Nephron progenitor cell (in vitro differentiated cells): ENCODE measurements around the gene GAS2L1.
A peak's percentile ranks its signal among the peaks of the same experiment; 100 is the strongest.

Experiments
- DNase-seq: peaks from one replicate; pipeline ENCODE4 v3.0.0; 2021
- H3K27ac Mint-ChIP-seq: 2 replicates; pipeline ENCODE4 v1.8.0; 2021; ENCODE audit warnings: mild to moderate bottlenecking, moderate library complexity, mixed read lengths
- H3K27me3 Mint-ChIP-seq: 2 replicates; pipeline ENCODE4 v1.8.0; 2021; ENCODE audit warnings: mild to moderate bottlenecking, low read depth, mixed read lengths; ENCODE audit not compliant: poor library complexity
- H3K36me3 Mint-ChIP-seq: 2 replicates; pipeline ENCODE4 v1.8.0; 2021; ENCODE audit warnings: low read depth, mixed read lengths
- H3K4me1 Mint-ChIP-seq: 2 replicates; pipeline ENCODE4 v1.8.0; 2021; ENCODE audit warnings: mixed read lengths
- H3K4me3 Mint-ChIP-seq: 2 replicates; pipeline ENCODE4 v1.8.0; 2021; ENCODE audit warnings: mild to moderate bottlenecking, moderate library complexity, mixed read lengths
- H3K9me3 Mint-ChIP-seq: 2 replicates; pipeline ENCODE4 v1.8.0; 2021; ENCODE audit warnings: mild to moderate bottlenecking, moderate library complexity, mixed read lengths
- CTCF ChIP-seq: fragments of 200-600 bp; sonication (generic); IDR thresholded peaks from 2 replicates; pipeline ENCODE4 v1.5.0; 2021; ENCODE audit warnings: antibody characterized with exemption

GAS2L1 gene

GRCh38 chr22:29329581-29329980 lies 23.1 kb downstream of the GAS2L1 start:
- no peak overlapping the region for H3K4me3 Mint-ChIP-seq
- no peak for TF ChIP-seq CTCF
- peaks cover 39% of the 10 kb centered on the region for H3K4me1 Mint-ChIP-seq
- H3K27ac Mint-ChIP-seq: peak overlapping the region; percentile 71
- no peak for DNase-seq
- peaks cover 13% of the 10 kb centered on the region for H3K36me3 Mint-ChIP-seq
- H3K9me3 Mint-ChIP-seq: no peaks in the 10 kb centered on the region
- H3K27me3 Mint-ChIP-seq: no peaks in the 10 kb centered on the region

DNA sequence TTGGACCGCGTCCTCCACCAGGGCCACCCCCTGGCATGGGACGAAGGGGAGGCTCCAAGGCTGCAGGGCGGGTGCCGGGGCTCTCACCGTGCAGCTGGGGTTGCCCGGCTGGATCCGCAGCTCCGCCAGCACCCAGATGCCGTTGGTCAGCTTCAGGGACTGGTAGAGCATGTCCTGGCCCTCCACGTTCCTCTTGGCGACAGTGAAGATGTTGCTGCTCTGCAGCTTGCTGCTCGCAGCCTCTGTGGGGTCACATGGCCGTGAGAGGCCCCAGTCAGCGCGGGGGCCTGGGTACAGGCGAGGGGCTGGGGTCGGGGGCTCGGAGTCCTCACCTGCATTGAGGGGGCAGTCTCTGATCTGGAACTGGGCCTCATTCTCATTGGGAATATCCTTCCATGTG lies 23.8 kb downstream of the GAS2L1 start:
- DNase-seq: no peak
- no peaks in the 10 kb centered on the region for H3K9me3 Mint-ChIP-seq
- no peak for TF ChIP-seq CTCF
- peaks cover 46% of the 10 kb centered on the region for H3K4me1 Mint-ChIP-seq
- no peaks in the 10 kb centered on the region for H3K27me3 Mint-ChIP-seq
- H3K36me3 Mint-ChIP-seq: peaks cover 18% of the 10 kb centered on the region
- no peak overlapping the region for H3K4me3 Mint-ChIP-seq
- peak overlapping the region; percentile 61 for H3K27ac Mint-ChIP-seq

DNA sequence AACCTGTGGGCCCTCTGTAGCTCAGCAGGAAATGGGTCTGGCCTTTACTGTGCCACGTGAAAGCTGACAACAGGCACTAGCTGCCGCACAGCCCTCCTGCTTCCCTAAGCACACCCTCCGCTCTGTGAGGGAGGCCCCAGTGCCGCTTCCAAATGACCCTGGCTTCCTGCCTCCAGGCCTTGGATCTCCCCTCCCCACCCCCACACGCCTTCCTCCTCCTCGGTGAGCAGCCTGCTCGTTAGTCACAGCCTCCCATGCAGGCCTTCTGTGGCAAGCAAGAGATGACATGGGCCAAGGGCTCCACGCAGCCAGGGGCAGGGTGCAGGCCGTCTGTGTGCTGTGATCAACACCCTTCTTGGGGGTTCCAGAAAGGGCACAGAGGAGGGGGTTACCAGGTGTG lies 24.3 kb downstream of the GAS2L1 start:
- no peak for TF ChIP-seq CTCF
- Mint-ChIP-seq H3K27ac (peak overlapping the region; percentile 61), H3K27me3 (no peaks in the 10 kb centered on the region), H3K36me3 (peaks cover 18% of the 10 kb centered on the region), H3K4me3 (peak overlapping the region; percentile 10), H3K9me3 (no peaks in the 10 kb centered on the region), H3K4me1 (peaks cover 51% of the 10 kb centered on the region)
- peak; percentile 66 for DNase-seq

DNA sequence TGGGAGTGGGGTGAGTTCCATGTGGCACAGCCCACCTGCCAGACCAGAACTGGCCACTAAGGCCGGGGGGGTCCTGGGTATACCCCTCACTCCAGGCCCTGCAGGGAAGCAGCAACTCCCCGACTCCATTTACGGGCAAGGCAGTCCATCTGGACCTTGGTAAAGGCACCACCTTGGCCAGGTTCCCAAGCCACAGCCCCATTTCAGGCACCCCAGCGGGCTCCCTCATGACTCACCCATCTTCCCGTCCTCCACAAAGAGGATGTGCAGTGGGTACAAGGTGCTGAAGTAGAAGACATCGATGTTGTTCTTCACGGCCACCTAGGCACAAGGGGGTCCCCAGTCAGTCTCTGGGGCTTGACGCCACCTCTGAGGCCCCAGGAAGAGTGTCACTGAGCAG lies 24.8 kb downstream of the GAS2L1 start:
- no peaks in the 10 kb centered on the region for H3K9me3 Mint-ChIP-seq
- no peaks in the 10 kb centered on the region for H3K27me3 Mint-ChIP-seq
- no peak for TF ChIP-seq CTCF
- peaks cover 23% of the 10 kb centered on the region for H3K36me3 Mint-ChIP-seq
- no peak for DNase-seq
- peak overlapping the region; percentile 45 for H3K27ac Mint-ChIP-seq
- H3K4me1 Mint-ChIP-seq: peaks cover 56% of the 10 kb centered on the region
- H3K4me3 Mint-ChIP-seq: no peak overlapping the region

DNA sequence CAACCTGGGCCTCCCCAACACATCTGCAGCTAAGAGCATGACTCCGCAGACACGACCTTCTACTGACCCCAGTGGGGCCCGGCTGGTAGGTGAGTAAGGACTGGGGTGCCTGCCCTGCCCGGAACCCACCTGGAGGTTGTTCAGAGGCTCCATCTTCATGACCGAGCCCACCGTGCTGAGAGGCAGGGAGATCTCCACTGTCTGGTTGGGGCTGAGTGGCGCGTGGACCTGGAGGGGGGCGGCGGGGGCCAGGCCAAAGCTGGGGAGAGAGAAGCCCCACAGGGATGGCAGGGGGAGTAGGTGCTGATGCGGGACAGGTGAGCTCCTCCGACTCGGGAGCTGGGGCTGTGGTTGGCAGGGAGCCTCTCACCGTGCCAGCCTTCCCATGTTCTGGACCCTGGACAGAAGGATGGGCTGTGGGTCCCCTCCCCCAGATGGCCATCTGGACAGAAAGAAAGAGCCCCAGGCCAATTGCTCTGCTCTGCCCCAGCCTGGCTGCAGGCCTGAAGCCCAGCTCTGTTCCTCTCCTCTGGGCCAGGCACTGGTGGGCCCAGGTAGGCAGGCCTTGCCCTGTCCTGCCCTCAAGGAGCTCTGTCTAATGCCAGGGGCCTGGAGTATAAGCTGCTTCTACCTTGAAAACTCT lies 25.3 kb downstream of the GAS2L1 start:
- TF ChIP-seq CTCF: no peak
- Mint-ChIP-seq H3K36me3 (peaks cover 26% of the 10 kb centered on the region), H3K4me3 (no peak overlapping the region), H3K27ac (peak overlapping the region; percentile 85), H3K27me3 (no peaks in the 10 kb centered on the region), H3K9me3 (no peaks in the 10 kb centered on the region), H3K4me1 (peaks cover 58% of the 10 kb centered on the region)
- no peak for DNase-seq

DNA sequence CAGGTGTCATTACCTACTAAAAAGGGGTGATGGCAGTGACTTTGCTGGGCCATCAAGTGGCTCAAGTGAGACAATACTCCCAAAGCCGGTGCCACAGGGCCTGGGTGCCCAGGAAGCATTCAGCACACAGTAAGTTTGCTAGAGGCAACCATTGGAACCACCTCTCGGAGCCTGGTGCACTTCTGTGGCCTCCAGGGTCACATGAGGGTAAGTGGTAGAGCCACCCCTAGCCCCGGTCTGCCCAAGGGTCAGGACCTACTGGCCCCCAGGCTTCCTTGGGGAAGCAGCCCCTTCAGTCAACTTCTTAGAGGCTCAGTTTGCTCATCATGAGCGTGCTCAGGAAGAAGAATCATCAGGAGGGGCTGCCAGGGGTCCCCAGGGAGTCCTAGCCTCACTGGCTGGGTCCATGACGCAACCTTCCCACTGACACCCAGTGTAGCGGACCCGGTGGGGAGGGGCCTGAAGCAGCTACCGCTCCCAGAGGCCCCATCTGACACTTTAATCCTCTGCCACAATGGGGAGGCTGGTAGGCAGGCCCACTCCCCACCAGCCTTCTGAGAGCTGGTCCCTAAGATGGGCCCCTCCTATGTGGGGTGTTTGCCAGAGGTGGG lies 26.5 kb downstream of the GAS2L1 start:
- DNase-seq: no peak
- H3K9me3 Mint-ChIP-seq: no peaks in the 10 kb centered on the region
- H3K27ac Mint-ChIP-seq: peak overlapping the region; percentile 64
- peaks cover 61% of the 10 kb centered on the region for H3K4me1 Mint-ChIP-seq
- H3K27me3 Mint-ChIP-seq: no peaks in the 10 kb centered on the region
- no peak overlapping the region for H3K4me3 Mint-ChIP-seq
- no peak for TF ChIP-seq CTCF
- peaks cover 31% of the 10 kb centered on the region for H3K36me3 Mint-ChIP-seq
